ENCODE measurements around the gene KLHL22.

DNA sequence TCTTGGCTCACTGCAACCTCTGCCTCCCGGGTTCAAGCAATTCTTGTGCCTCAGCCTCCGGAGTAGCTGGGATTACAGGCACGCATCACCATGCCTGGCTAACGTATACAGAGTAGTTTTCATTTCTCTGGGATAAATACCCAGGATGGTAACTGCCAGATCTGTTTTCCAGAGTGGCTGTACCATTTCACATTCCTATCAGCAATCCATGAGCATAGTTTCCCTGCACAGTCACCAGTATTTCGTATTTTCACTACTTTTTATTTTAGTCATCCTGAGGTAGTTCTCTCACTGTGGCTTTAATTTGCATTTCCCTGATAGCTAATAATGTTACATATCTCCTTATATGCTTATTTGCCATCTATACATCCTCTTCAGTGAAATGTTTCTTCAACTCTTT lies 47.0 kb downstream of the KLHL22 start:
- TF ChIP-seq, protein P1, sequence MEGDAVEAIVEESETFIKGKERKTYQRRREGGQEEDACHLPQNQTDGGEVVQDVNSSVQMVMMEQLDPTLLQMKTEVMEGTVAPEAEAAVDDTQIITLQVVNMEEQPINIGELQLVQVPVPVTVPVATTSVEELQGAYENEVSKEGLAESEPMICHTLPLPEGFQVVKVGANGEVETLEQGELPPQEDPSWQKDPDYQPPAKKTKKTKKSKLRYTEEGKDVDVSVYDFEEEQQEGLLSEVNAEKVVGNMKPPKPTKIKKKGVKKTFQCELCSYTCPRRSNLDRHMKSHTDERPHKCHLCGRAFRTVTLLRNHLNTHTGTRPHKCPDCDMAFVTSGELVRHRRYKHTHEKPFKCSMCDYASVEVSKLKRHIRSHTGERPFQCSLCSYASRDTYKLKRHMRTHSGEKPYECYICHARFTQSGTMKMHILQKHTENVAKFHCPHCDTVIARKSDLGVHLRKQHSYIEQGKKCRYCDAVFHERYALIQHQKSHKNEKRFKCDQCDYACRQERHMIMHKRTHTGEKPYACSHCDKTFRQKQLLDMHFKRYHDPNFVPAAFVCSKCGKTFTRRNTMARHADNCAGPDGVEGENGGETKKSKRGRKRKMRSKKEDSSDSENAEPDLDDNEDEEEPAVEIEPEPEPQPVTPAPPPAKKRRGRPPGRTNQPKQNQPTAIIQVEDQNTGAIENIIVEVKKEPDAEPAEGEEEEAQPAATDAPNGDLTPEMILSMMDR (conservative IDR thresholded peaks at IDR 0.05; ENCODE audit: low read depth, low read length), result no peak
- TF ChIP-seq EZH2 (IDR thresholded peaks at IDR 0.05; ENCODE audit: borderline replicate concordance, low read depth, low read length, poor library complexity, severe bottlenecking), result no peak
